GM21529 (cell line): Measurements from ENCODE around the gene SLC44A4.
A peak's percentile ranks its signal among the peaks of the same experiment; 100 is the strongest.
"Not testable (repeated sequence)": the region's sequence is repeated elsewhere in the genome, so short reads cannot be mapped to it uniquely, and the experiment has no call there.

Source experiments
- ATAC-seq: cut with Tn5 transposase; IDR thresholded peaks from one replicate; pipeline ENCODE4 v1.9.1; 2021; ENCODE audit not compliant: unreplicated experiment

Gene SLC44A4

DNA sequence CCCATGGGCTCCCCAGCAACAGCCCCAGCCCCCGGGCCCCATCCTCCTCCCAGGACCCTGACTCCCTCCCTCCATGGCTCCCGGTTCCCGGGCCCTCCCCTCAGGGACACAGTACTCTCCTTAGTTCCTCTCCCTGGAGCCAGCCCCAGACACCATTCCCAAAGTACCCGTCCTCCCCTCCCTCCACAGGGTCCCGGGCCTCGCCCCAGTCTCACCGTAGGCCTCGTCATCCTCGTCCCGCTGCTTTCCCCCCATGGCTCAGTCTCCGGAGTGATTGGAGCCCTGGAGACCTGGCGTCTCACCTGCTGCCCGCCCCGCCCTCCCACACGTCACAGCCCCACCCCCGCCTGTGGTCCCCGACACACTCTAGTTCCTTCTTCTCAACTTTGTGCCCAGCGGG is at the start of gene SLC44A4:
TSS of gene SLC44A4 (minus strand) at position 272 of the 400 bp plus-strand sequence. CDS start at position 255, 17 bp downstream.
- ATAC-seq = no peak

DNA sequence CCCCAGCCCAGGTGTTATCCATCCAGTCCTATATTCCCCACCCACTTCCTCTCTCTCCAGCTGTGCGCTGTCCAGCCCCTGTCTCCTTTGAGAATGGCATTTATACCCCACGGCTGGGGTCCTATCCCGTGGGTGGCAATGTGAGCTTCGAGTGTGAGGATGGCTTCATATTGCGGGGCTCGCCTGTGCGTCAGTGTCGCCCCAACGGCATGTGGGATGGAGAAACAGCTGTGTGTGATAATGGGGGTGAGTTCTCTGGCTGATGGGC is 49.8 kb upstream of the SLC44A4 start:
- no peak for ATAC-seq

DNA sequence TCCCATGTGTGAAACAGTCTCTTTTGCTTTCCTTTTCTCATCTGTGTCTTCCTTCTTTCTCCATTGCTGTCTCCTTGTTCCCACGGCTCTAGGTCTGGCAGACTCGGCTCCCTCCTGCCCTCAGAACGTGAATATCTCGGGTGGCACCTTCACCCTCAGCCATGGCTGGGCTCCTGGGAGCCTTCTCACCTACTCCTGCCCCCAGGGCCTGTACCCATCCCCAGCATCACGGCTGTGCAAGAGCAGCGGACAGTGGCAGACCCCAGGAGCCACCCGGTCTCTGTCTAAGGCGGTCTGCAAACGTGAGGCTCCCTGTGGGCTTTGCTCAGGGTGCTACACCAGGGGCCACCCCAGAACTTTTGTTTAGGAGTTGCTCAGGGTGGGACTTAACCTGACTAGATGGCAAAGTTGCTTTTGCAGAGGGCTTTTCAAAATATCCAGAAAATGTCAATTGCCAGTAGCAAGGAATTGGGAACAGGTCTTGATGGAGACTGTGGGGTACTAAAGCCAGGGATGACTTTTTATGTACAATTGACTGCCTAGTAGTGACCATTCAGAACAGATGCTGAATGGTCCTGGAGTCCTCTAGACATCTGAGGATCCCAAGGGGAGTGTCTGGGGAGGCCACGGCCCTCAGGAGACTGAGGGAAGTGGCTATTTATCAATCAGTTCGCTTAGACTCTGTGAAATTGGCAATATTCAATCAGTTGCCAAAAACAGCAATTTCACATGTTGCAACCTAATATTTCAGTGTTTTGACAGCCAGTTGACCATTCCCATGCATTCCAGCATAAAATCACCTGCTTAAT is 49.3 kb upstream of the SLC44A4 start:
- ATAC-seq = no peak

DNA sequence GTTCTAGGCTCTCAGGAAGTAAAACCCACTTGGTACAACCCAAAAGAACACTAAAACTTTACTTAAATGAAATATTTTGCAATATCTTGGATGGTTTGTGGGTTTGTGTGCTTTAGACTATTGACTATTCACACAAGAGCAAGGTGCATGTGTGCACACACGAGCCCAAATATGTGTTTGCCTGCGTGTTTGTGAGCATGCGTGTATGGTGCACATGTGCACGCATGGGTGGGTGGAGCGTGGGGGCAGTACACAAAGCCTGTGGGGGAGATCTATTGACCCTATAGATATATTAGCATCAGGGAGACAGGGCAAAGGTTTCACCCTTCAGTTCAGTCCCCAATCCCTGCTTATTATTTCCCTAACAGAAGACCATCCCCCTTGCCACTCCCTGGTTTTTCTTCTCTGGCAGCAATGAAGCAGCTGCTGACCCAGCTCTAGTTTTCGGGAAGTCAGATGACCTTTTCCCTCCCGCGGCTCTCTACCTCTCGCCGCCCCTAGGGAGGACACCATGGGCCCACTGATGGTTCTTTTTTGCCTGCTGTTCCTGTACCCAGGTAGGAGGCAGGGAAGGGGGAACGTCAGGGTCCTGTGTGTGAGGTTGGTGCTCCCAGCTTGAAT is 48.6 kb upstream of the SLC44A4 start, which contains the start of gene C2:
TSS of gene C2 (plus strand) at position 476 of the 621 bp plus-strand sequence. CDS start at position 512, 36 bp downstream.
- ATAC-seq = no peak

DNA sequence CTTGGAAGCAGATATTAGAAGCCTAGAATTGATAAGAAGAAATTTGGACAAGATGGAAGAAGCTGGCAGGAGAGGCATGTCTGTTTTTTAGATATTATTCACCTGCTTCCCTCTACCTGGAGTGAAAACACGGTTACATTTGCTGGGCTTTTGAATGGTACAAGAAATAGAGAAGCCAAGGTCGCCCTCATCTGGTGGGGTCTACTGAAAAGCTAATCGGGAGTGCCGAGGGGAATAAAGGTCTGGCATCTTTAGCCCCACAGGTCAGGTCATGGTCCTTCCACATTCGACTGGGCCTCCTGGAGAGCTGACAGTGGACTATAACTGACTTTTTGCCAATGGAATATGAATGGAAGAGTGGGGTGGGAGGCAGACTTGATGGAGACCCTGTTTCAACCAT is 44.1 kb upstream of the SLC44A4 start:
- no peak for ATAC-seq

DNA sequence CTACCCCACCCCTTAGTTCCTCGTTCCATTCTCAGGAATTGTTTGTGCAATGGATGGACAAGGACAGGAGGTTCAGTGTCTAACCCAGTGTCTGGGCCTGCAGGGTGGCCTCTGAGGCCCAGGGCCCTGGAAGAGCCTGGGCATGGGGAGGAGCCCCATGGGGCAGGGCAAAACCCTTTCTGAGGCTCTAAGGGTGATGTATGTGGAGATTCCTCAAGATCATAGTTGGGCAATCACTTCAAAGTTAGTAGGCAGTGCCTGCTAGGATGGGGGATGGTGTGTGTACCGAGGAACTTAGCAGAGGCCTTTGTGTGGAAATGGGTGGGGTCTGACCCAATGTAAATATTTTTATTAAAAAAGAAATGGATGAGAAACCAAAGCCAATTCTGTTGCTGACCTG is 42.0 kb upstream of the SLC44A4 start:
- no peak for ATAC-seq

DNA sequence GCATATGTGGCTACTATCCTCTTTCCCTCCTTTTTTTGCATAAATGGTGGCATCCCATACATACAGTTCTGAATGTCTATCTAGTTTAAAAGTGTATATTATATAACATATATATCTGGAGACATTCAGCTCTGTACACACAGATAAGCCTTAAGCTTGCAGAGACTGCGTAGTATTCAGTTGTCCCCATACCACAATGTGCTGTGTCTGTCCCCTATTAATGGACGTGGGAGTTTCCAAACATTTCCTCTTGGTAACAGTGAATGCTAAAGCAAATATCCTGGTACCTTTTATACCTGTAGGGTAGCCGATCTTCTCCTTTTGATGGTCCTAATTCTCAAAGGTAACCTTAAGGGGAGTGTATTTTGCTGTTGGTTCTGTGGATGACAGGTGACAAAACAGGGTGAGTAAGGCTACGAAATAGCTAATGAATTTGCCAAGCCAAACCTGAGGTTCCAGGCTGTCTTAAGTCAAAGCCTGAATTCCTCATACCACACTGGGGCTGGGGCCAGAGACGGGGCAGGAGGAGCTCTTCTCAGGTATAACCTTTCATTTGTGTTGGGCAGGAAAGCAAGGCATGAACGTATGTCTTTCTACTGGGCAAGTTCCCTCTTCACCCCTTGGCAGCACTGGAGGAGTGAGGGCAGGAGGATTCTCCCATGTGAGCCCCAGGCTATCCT is 41.0 kb upstream of the SLC44A4 start:
- ATAC-seq = no peak

DNA sequence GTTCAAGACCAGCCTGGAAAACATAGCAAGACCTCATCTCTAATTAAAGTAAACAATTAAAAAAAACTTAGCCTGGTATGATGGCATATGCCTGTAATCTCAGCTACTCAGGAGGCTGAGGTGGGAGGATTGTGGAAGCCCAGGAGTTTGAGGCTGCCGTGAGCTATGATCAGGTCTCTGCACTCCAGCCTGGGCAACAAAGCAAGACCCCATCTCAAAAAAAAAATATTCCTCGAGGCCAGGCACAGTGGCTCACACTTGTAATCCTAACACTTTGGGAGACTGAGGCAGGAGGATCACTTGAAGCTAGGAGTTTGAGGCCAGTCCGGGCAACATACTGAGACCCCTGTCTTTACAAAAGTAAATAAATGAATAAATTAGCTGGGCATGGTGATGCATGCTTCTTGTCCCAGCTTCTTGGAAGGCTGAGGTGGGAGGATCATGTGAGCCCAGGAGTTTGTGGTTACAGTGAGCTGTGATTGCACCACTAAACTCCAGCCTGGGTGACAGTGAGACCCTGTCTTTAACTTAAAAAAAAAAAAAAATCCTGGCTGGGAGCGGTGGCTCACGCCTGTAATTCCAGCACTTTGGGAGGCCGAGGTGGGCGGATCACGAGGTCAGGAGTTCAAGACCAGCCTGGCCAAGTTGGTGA is 39.4 kb upstream of the SLC44A4 start:
- no peak for ATAC-seq

DNA sequence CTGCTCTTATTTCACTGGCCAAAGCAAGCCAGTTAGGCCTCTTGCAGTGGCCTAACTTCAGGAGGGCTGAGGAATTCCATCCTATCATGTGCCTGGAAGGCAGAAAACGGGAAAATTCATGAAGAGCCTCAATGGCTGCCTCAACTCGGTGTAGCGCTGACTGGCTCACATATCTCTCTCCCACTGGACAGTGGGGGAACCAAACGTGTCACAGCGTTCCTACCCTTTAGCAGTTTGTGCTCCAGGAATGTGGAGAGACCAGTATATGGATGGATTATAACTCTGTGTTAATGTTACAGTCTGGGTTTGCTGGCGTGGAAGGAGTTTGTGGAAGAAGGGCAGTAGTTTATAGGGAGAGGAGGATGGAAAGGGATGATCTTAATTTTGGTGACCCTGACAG is 37.0 kb upstream of the SLC44A4 start:
- no peak for ATAC-seq

DNA sequence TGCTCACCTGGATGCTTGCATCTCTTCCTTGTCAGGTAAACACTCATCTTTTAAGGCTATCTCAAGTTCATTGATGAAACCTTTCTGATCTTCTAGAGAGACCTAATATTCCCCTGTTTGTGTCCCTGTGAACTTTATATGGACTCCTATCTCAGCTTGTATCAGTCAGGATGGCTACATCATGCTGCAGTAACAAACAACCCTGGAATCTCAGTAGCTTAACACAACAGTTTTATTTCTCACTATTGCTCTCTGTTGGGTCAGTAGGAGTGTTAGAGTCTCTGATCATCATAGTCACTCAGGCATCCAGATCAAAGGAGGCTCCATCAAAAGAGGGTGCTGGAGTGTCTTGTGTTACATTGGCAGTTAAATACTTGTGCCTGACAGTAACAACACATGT is 36.6 kb upstream of the SLC44A4 start:
- ATAC-seq = no peak

DNA sequence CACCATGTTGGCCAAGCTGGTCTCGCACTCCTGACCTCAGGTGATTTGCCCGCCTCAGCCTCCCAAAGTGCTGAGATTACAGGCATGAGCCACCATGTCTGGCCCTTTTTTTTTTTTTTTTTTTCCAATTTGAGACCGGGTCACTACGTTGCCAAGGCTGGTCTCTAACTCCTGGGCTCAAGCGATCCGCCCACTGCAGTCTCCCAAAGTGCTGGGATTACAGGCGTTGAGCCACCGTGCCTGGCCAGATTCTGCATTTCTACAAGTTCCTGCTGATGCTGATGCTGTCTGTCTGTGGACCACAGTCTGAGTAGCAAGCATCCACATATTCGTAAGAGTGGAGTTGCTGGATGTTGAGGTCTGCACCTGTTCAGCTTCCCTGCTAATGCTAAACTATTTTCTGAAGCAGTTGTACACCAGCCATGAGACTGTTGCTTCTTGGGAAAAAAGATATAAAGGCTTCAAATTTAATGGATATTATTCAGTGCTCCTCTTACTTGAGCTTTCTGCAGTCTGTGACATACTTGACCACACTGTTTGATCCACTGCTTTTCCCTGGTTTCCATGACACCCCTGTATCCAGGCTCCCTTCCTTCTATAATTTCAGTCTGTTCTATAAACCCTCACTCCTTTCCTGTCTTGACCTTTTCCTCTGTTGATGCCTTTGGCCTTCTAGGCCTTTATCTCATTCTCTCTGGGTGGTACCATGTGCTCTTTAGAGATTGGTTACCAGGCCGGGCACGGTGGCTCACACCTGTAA is 33.2 kb upstream of the SLC44A4 start:
- ATAC-seq = no peak

DNA sequence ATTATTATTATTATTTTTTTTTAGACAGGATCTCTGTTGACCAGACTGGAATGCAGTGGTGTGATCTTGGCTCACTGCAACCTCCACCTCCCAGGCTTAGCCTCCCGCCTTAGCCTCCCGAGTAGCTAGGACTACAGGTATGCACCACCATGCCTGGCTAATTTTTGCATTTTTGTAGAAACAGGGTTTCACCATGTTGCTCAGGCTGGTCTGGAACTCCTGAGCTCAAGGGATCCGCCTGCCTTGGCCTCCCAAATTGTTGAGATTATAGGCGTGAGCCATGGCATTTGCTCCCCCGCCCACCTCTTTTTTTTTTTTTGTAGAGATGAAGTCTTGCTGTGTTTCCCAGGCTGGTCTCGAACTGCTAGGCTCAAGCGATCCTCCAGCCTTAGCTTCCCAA is 30.5 kb upstream of the SLC44A4 start:
- not testable (repeated sequence) for ATAC-seq

DNA sequence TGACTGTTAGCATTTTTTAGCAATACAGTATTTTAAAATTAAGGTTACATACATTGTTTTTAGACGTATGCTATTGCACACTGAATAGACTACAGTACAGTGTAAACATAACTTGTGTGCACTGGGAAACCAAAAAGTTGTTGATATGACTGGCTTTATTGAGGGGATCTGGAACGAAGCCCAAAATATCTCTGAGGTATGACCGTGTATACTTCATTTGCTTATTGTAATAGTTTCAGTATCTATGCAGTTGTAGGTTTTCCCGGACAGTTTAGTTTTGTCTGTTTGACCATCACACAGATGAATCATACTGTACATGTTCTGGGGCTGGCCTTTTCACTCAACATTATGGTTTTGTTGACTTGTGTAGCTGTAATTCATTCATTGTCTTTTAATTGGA is 30.0 kb upstream of the SLC44A4 start:
- ATAC-seq = peak; percentile 82

DNA sequence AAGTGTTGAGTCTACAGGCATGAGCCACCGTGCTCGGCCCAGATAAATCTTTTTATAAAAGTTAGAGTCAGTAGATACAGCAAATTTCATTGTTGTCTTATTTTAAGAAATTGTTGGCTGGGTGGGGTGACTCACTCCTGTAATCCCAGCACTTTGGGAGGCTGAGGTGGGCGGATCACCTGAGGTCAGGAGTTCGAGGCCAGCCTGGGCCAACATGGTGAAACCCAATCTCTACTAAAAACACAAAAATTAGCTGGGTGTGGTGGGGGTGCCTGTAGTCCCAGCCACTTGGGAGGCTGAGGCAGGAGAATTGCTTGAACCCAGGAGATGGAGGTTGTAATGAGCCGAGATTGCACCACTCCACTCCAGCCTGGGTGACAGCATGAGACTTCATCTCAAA is 29.5 kb upstream of the SLC44A4 start:
- not testable (repeated sequence) for ATAC-seq

DNA sequence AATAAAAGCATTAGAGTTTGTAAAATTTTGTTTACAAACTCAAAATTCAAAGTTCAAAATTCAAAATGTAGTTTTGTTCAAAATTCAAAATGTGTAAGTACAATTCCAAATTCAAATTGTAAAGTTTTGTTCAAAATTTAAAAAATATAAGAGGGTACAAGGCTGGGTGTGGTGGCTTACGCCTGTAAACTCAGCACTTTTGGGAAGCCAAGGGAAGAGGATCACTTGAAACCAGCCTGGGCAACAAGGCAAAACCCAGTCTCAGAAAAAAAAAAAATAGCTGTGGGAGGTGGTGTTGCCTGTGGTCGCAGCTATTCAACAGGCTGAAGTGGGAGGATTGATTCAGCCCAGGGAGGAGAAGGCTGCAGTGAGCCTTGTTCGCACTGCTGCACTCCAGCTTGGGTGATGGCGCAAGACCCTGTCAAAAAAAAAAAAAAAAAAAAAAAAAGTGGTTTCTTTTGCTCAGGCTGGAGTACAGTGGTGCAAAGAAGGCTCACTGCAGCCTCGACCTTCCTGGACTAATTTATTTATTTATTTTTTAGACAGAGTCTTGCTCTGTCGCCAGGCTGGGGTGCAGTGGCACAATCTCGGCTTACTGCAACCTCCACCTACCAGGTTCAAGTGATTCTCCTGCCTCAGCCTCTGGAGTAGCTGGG is 28.5 kb upstream of the SLC44A4 start:
- ATAC-seq = no peak

DNA sequence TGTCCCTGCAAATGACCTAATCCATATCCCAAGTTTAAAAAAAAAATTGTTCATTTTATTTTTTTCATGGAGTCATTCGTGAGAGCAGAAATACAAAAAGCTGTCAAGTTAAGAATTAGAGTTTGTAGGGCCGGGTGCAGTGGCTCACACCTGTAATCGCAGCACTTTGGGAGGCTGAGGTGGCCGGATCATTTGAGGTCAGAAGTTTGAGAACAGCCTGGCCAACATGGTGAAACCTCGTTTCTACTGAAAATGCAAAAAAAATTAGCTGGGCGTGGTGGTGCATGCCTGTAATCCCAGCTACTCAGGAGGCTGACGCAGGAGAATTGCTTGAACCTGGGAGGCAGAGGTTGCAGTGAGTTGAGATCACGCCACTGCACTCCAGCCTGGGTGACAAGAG is 27.9 kb upstream of the SLC44A4 start:
- ATAC-seq = not testable (repeated sequence)

DNA sequence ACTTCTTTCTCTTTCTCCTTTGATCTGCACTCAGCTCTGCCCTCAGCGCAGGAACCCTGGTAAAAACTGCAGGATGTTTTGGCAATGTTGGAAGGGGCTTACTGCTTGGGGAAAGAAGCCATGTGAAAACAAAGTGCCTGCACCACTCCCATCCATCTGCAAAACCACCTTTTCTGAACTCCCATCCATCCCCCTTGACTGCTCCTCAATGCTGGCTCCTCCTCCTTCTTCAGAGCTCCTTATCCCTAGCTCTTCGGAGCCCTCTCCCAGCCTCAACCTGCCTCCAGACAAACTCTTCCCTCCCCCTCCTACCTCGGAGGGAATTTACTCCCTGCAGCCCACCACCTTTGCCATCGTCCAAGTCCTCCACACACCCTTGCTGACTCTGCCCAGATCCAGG is 27.3 kb upstream of the SLC44A4 start:
- ATAC-seq = no peak

DNA sequence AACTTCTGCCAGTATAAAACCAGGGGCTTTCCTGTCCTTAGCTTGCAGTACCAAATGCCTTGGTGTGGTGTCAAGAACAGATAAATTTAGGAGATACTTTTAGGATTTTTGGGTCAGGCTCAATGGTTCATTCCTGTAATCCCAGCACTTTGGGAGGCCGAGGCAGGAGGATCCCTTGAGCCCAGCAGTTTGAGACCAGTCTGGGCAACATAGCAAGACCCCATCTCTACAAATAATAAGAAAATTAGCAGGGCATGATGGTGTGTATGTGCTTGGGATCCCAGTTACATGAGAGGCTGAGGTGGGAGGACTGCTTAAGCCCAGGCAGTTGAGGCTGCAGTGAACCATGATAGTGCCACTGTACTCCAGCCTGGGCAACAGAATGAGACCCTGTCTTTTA is 26.2 kb upstream of the SLC44A4 start:
- no peak for ATAC-seq

DNA sequence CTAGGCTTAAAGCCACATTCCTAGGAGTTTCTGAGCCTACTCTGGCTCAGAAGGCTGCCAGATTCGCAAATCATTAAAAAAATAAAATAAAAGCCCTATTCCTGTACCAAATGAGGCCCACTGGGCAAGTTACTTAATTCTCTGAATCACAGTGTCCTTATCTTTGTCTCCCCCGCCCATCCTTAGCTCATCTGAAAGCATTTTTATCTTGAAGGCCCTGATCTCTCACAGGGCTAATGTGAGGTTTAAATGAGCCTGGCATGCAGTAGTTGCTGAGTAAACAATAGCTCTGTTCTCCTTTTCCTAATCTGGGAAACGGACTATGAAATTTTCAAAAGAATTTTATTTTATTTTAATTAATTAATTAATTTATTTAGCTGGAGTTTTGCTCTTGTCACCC is 25.2 kb upstream of the SLC44A4 start:
- ATAC-seq = no peak

DNA sequence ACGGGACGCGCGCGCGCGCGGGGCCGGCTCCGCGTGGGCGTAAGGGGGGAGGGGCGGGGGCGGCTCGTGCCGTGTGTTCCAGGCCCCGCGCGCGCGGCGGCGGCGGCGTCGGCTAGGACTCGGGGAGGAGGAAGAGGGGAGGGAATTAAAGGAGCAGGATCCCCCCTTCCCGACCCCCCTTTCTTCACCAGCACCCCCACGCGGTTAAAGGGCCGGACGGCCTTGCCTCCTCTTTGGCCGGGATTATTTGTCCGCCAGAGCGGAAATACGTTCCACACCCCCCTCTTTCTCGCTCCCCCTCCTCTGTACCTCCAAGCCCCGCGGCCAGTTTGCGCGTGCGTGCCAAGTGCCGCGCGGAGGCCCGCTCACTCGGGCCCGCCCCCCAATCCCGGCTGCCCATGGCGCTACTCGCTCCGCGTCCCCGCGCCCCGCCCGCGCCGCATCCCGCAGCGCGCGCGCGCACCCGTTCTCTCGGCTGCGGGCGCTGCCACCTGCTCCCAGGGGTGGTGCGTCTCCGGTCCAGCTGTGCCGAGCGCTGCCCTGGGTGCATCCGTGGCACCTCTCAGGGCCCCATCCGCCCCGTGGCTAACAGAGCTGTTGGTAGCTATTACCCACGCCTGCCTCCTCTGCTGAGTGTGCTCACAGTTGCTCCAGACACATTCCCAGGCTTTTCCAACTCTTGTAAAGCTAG is 23.3 kb upstream of the SLC44A4 start, which contains the start of gene ZBTB12:
TSS of gene ZBTB12 (minus strand) at position 134 of the 691 bp plus-strand sequence. CDS start 781 bp downstream, outside the sequence.
- ATAC-seq = peak; percentile 42
